Measurements from ENCODE around the gene IRF1.

IRF1 gene

GRCh38 chr5:132500931-132501628 lies 10.5 kb upstream of the IRF1 start:
- DNase-seq (ENCODE audit: low read depth in 2 of 2) = peak in 1 of 2 donors; percentile 56

DNA sequence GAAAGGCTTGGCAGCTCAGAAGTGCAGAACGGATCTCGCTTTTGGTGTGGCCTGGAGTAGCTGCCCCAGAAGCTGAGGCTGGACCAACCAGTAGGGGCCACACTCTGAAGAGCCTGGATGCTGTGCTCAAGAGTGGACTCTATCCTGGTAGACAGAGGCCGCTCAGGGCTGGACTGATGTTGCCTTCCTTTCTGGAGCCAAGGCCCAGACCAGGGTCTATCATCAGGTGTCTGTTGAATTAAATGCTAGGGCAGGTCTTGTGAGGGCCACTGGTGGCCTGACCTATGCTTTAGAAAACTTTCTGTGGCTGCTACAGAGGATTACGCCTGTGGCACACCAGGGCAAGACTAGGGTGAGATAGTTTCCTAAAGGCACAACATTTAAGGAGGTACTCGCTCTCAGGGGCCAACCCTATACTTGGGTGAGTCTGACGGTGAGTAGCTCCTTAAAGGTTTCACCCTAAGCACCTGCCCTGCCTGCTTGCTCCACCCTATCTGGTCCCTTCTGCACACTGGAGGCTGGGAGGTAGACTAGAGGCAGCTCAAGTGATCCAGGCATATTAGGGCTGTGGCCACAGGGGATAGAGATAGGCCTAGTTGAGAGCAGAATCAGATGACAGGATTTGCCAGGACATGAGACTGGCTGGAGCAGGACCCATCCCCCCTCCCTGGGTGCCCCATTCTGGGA lies 9.8 kb upstream of the IRF1 start:
- DNase-seq (ENCODE audit: low read depth in 2 of 2) = no peak

DNA sequence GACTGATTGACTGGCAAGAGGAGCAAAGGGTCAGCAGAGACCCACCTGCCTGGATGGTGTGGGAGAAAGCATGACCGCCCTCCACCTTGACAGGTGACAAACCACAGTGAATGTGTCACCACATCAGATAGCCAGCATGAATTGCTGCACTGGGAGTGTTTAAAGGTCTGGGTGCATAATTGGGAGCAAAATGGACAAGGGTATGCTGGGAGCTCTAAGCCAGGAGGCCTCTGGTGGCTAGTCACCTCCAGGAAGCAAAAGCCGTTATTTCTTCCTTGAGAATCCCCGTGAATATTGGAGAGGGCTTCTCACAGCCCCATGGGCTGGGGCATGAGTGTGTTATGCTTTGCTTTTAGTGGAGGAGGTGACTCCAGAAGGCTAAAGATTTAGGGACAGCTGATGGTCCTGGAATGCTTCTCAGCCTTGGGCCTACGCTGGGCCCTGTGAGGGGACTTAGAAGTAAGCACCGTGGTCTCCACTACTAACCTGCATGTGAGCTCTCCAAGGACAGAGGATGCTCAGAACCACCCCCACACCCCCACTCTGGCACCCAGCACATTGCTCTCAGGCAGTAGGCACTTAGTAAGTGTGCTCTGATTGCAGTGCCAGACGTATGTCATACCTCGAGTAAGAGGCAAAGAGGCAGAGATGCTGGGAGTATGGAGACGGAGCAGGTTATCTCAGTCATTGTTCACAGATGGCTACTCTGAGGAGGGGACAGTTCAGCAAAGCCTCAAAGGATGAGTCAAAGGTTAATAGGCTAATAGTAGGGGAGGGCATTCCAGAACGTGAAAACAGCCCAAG lies 9.1 kb upstream of the IRF1 start:
- no peak for DNase-seq (ENCODE audit: low read depth in 2 of 2)

GRCh38 chr5:132498686-132499271 lies 8.2 kb upstream of the IRF1 start:
- DNase-seq (ENCODE audit: low read depth in 2 of 2) = no peak

- DNase-seq (ENCODE audit: low read depth in 2 of 2) = no peak
These were observed 7.6 kb upstream of the IRF1 start for GRCh38 chr5:132498152-132498551.

DNA sequence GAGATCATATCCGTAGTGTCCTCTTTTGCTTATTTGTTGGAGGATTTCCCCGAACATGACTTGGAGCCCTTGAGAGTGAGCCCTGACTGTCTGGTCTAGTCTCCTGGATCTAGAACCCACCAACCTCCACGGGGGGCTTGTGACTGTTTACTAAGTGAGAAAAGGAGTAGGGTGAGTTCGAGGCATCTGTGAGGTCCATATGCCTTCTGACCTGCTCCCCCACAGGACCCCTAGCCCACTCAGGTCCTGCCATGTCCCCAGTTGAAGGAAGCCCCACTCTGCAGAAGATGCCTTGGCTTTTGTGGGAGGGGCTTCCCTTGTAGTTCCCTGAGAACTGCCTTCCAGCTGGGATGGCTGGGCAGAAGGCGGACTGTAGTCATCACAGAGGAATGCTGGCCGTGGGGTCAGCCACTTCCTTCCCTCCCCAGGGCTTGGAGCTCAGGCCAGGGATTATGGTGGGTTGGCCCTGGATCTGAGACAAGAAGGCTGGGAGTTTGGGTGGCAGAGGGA lies 7.0 kb upstream of the IRF1 start:
- no peak for DNase-seq (ENCODE audit: low read depth in 2 of 2)

DNA sequence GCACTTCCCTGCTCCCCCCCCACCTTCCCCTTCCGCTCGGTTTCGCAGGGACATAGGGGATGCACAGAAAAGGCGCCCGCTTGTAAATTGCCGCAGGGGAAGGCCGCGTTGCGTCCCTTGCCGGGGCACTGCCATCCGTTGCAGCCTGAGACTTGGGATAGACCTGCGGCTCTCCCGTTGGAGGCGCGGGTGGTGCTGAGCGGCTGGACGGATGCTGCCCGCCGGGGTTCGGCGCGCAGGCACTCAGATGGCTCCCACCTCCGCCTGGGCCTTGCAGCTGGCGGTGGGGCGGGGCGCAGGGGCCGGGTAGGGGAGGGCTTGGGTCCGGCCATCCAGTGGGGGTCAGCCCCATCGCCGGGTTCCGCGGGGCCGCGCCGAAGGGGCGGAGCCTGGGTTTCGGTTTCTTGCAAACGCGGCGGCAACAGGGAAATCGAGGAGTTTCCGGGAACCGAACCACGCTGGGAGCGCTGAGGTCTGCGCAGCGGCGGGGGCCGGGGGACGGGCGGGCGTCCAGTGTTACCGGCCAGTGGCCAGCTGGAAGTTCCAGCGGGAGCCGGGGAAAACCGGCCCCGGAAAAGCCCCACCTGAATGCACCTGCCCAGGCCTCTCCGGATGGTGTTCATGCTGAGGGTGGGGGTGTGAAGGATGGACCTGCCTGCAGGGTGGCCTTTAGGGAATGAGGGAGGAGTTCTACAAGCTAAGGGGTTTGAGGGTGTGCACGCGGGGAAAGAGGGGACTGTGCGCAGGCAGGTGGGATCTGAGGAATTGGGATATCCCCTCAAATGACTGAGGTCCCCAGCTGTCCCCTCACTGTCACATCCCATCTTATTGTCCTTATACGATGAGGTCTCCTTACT lies 6.3 kb upstream of the IRF1 start:
- DNase-seq (ENCODE audit: low read depth in 2 of 2) = peak in 1 of 2 donors; percentile 72

DNA sequence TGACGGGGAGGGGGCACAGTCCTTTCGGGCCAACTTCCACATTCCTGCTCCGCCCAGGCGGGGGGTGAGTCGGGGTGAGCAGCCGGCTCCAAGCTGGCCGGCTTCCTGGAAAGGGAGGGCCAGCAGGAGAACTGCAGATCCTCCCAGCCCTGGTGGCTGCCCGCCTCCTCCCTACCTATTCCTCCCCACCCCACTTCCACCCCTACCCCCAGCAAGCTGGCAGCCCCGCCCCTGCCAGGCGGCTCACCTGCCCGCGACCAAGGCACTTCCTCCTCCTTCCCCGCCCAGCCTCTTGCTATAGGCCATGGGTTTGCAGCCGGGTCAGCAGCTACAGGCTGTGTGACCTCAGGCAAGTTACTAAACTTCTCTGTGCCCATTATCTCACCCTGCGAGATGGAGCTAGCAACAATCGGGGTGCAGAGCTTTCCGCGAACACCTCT lies 5.6 kb upstream of the IRF1 start:
- DNase-seq (ENCODE audit: low read depth in 2 of 2) = peak; percentile 87 to 91

DNA sequence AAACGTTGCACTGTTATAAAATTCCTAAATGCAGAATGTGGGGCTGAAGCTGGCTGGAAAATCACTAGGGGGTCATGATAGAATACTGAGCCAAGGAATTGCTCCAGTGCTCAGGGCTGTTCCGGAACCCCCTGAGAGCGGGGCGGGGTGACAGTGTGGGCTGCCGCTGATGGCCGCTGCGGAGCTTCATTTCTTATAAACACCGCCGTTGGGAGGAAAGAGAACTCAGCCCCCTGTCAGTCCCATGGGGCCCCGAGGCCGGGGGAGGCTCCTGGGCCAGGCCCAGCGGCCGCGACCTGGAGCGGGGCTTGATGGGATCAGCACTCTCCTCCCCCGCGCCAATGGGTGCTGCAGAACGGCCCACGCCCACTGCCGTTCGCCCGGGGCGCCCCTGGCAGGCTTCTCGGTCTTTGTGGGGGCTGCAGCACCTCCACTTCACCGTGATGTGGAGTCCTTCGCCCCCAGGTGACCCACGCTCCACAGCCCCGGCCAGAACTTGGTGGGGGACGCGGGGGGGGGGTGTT lies 5.2 kb upstream of the IRF1 start:
- peak; percentile 79 to 86 for DNase-seq (ENCODE audit: low read depth in 2 of 2)

- DNase-seq (ENCODE audit: low read depth in 2 of 2) = no peak
These were observed 3.2 kb upstream of the IRF1 start for GRCh38 chr5:132493821-132494220.

DNA sequence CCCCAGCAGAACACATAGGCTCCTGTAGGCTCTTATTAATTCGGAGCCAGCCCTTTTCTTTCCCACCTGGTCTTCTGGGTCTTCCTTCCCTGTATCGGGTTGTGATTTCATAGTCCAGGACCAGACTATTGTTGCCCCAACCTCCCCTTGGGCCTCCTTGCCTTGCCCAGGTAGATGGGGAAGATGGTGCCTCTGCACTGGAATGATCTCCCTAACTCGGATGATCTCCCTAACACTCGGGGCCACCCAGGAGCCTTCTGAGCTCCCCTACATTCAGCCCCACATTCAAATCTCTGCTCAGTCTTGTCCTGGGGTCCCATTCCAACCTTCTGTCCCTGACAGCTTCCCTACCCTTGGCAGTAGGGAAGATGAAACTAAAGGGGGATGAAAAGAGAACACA lies 2.7 kb upstream of the IRF1 start:
- DNase-seq (ENCODE audit: low read depth in 2 of 2) = no peak

DNA sequence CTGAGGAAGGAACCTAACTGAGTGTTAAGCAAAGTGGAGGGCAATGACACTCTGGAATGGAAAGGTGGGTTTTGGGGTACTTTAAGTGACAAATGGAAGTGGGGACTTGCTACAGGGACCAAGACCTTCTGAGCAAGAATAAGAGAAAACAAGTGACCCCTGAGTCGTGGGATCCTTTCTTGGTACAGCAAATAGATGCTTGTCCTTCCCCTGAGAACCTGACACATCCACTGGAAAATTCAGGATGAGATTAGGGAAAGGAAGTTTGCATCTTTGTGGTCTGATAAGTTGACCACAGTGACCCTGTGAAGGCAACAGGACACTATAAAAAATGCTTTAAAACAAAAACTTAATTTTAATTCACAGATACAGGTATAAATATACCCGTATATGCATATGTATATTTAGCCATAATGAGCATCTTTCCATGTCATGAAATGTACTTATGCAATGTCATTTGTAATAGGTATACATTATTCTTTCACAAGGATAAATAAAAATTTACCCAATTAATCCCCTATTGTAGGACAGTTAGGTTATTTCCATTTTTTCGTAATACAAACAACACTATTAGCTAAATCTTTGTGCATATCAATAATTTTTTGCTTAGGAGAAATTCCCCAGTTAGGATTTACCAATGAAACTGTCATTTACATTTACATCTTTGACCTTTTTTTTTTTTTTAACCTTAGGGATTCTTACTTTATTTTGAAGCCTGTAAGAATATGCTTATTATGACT lies 2.0 kb upstream of the IRF1 start:
- DNase-seq (ENCODE audit: low read depth in 2 of 2) = no peak

DNA sequence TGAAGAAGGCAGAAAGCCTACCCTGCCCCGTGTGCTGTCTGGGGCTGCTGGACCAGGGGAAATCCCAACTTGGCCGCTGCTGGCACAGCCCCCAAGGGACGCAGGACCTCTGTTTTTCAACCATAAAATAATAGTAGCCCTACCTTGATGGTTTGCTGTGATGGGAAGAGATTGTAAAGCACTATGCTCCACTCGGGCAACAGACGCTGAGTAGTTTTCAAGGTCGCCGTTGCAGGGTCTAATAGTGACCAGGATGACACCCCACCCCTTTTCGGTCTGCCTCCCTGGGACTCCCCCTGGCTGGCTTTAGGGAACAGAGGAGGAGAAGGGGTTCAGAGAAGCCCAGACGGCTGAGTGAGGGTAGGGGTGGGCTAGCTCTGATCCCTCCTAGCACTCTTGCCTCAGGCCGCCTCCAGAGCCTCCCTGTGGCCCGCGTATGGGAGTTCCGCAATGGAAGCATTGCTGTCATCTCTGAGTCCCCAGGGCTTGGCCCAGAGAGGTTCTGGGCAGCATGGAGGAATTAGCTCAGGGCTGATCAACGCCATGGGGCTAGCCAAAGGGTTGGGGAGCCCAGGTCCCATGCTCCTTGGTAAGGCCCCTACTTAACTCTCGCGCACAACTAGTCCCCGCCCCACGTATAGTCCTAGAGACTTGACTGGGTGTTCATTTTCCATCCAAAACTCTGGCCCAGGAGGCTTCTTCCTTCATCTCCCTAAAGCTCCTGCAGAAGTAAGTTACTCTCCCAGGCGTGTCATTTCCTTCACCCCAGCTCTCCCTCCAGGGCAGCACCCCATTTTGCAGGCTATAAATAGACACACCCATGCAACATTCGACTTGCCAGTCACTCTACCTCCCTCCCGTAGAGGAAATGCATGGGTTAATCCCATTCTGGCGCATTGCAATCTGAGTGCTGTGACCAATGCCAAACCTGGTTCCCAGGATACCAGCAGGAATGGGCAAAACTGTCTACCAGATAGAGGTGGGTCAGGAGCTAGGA lies 1.1 kb upstream of the IRF1 start:
- DNase-seq (ENCODE audit: low read depth in 2 of 2) = no peak

GRCh38 chr5:132489871-132490483 lies 596 bp downstream of the IRF1 start:
- peak in 1 of 2 donors; percentile 63 for DNase-seq (ENCODE audit: low read depth in 2 of 2)

DNA sequence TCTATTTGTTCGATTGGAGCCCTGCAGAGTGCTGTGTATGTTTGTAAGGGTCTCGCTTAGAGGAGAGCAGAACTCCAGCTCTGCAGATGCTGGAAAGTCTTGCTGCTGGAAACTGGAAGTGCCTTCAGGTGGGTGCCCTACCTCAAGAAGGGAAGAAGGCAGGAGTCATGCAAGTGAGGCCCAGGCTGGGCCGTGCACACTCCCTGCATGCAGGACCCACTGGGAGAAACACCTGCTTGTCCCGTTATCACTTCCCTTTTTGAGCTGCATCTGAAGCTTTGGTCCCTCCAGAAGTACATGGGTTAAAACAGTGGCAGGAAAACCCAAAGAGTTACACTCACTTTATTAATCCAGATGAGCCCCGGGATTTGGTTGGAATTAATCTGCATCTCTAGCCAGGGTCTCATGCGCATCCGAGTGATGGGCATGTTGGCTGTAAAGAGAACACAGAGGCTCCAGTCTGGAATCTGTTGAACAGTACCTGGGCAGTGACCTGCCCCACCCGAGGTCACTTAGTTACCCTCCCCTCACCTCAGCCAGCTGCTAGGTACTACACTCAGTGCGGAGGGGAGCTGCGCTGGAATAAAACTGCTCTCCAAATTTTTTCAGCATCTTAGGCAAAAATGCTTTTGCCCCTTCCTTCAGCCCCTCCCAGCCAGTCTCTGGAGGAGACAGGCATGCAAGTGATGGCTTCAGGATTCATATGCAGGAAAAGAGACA lies 1.4 kb downstream of the IRF1 start:
- no peak for DNase-seq (ENCODE audit: low read depth in 2 of 2)

- DNase-seq (ENCODE audit: low read depth in 2 of 2) = no peak
These were observed 2.0 kb downstream of the IRF1 start for GRCh38 chr5:132488590-132488989.

- no peak for DNase-seq (ENCODE audit: low read depth in 2 of 2)
These were observed 2.6 kb downstream of the IRF1 start for GRCh38 chr5:132487841-132488555.

Data from stimulated activated CD8-positive, alpha-beta memory T cell treated with anti-CD3 and anti-CD28 coated beads, Interleukin-7, amount 100 ng/mL, for 4 hours (primary cell).